HEK293 (cell line): ENCODE measurements around the gene NINL.

Experiments used
- ZNF324 ChIP-seq: fragments of 450-650 bp; formaldehyde crosslinking; IDR thresholded peaks from 2 replicates; pipeline ENCODE4 v1.5.1; 2016; ENCODE audit warnings: missing biosample characterization, missing genetic modification characterization
- ZNF37A ChIP-seq: fragments of 450-650 bp; IDR thresholded peaks from 2 replicates; pipeline ENCODE4 v1.5.1; 2018; ENCODE audit warnings: missing biosample characterization, missing genetic modification characterization
- ZNF426 ChIP-seq: fragments of 450-650 bp; formaldehyde crosslinking; IDR thresholded peaks from 2 replicates; pipeline ENCODE4 v1.5.1; 2017; ENCODE audit warnings: missing biosample characterization, missing genetic modification characterization, mild to moderate bottlenecking, inconsistent platforms, moderate library complexity
- TF ChIP-seq, protein P1 (sequence below): fragments of 450-650 bp; formaldehyde crosslinking; IDR thresholded peaks from 2 replicates; pipeline ENCODE4 v1.5.1; 2016; ENCODE audit warnings: missing biosample characterization, missing genetic modification characterization
- TF ChIP-seq, protein P2 (sequence below): fragments of 450-650 bp; formaldehyde crosslinking; IDR thresholded peaks from 2 replicates; pipeline ENCODE4 v1.5.1; 2016; ENCODE audit warnings: missing biosample characterization, missing genetic modification characterization
- TF ChIP-seq, protein P3 (sequence below): fragments of 450-650 bp; formaldehyde crosslinking; IDR thresholded peaks from 2 replicates; pipeline ENCODE4 v1.5.1; 2017; ENCODE audit warnings: missing biosample characterization, missing genetic modification characterization

DNA sequence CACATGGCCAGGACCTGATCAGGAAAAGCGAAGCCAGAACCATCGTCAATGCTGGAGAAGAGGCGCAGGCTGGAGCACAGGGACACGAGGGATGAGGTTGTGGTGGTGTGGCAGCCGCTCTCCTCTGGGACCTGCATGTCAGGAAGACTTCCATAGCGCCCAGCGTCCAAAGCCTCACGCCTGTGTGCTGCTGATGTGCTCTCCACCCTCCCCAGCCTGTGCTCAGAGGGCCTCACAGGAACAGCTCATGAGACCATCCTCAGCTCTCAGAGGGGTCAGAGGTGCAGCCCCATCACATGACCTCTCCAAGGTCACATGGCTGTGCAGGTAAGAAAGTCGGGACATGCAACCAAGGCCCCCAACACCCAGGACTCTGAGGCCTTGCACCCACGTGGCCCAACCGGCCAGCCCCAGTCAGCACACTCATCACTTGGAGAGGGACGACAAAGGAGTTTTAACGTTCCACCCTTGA lies 84.4 kb downstream of the NINL start:
- TF ChIP-seq, protein P1, sequence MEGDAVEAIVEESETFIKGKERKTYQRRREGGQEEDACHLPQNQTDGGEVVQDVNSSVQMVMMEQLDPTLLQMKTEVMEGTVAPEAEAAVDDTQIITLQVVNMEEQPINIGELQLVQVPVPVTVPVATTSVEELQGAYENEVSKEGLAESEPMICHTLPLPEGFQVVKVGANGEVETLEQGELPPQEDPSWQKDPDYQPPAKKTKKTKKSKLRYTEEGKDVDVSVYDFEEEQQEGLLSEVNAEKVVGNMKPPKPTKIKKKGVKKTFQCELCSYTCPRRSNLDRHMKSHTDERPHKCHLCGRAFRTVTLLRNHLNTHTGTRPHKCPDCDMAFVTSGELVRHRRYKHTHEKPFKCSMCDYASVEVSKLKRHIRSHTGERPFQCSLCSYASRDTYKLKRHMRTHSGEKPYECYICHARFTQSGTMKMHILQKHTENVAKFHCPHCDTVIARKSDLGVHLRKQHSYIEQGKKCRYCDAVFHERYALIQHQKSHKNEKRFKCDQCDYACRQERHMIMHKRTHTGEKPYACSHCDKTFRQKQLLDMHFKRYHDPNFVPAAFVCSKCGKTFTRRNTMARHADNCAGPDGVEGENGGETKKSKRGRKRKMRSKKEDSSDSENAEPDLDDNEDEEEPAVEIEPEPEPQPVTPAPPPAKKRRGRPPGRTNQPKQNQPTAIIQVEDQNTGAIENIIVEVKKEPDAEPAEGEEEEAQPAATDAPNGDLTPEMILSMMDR (tag by site-specific recombination) = no peak
- TF ChIP-seq ZNF426 (tag by site-specific recombination) = no peak
- TF ChIP-seq, protein P2, sequence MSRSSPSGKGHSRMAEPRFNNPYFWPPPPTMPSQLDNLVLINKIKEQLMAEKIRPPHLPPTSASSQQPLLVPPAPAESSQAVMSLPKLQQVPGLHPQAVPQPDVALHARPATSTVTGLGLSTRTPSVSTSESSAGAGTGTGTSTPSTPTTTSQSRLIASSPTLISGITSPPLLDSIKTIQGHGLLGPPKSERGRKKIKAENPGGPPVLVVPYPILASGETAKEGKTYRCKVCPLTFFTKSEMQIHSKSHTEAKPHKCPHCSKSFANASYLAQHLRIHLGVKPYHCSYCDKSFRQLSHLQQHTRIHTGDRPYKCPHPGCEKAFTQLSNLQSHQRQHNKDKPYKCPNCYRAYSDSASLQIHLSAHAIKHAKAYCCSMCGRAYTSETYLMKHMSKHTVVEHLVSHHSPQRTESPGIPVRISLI (tag by site-specific recombination) = no peak
- TF ChIP-seq ZNF324 = no peak
- TF ChIP-seq, protein P3, sequence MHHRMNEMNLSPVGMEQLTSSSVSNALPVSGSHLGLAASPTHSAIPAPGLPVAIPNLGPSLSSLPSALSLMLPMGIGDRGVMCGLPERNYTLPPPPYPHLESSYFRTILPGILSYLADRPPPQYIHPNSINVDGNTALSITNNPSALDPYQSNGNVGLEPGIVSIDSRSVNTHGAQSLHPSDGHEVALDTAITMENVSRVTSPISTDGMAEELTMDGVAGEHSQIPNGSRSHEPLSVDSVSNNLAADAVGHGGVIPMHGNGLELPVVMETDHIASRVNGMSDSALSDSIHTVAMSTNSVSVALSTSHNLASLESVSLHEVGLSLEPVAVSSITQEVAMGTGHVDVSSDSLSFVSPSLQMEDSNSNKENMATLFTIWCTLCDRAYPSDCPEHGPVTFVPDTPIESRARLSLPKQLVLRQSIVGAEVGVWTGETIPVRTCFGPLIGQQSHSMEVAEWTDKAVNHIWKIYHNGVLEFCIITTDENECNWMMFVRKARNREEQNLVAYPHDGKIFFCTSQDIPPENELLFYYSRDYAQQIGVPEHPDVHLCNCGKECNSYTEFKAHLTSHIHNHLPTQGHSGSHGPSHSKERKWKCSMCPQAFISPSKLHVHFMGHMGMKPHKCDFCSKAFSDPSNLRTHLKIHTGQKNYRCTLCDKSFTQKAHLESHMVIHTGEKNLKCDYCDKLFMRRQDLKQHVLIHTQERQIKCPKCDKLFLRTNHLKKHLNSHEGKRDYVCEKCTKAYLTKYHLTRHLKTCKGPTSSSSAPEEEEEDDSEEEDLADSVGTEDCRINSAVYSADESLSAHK = no peak
- TF ChIP-seq ZNF37A (tag by site-specific recombination) = no peak
